OCI-LY3 (cell line): ENCODE measurements around the gene RTN4RL2.

Source experiments
- EZH2phosphoT487 ChIP-seq: fragments of 200-600 bp; shearing (Covaris generic); IDR thresholded peaks from 2 replicates; pipeline ENCODE4 v1.6.1; 2018; ENCODE audit warnings: antibody characterized with exemption, mixed run types, low read depth
- TF ChIP-seq, protein P1 (sequence below): fragments of 200-600, 300-600 bp; sonication (generic); IDR thresholded peaks from 2 replicates; pipeline ENCODE4 v1.5.1; 2014; ENCODE audit warnings: antibody characterized with exemption, low read length, low read depth

DNA sequence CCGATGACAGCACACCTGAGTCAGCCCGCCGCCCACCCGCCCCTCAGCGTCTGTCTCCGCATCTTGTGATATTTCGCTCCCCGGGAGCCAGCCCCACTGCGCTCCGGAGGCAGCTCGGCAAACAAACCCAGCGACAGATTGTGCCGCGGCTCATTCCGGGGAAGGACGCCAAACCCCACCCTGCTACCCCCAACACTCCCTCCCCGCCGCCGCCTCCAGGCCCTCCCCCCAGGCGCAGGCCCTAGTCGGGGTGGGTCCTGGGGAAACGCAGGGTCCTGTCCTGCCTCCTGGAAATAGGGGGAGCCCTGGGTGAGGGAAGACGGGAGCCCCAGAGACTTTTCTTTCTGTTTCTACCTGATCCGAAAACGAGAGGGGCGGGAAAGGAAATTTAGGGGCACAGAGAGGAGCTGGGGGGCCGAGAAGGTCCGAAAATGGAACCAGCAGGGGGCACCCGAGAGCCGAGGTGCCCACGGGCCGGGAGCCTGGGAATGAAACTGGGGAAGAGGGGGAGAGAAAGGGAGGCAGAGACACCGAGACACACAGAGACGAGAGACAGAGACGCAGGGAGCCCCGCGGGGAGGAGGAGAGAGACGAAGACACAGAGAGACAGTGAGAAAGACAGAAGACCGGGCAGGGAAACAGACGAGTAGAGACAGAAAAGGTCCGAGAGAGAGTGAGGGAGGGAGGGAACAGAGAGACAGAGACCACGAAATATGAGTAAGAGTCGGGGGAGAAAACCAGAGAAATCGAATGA is 1.7 kb upstream of the RTN4RL2 start:
- TF ChIP-seq, protein P1, sequence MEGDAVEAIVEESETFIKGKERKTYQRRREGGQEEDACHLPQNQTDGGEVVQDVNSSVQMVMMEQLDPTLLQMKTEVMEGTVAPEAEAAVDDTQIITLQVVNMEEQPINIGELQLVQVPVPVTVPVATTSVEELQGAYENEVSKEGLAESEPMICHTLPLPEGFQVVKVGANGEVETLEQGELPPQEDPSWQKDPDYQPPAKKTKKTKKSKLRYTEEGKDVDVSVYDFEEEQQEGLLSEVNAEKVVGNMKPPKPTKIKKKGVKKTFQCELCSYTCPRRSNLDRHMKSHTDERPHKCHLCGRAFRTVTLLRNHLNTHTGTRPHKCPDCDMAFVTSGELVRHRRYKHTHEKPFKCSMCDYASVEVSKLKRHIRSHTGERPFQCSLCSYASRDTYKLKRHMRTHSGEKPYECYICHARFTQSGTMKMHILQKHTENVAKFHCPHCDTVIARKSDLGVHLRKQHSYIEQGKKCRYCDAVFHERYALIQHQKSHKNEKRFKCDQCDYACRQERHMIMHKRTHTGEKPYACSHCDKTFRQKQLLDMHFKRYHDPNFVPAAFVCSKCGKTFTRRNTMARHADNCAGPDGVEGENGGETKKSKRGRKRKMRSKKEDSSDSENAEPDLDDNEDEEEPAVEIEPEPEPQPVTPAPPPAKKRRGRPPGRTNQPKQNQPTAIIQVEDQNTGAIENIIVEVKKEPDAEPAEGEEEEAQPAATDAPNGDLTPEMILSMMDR = peak; percentile 99
- no peak for TF ChIP-seq EZH2phosphoT487
